GM19468 (cell line): Measurements from ENCODE around the gene SOS1.
"Not testable (repeated sequence)": the region's sequence is repeated elsewhere in the genome, so short reads cannot be mapped to it uniquely, and the experiment has no call there.

ENCODE experiments used
- ATAC-seq: cut with Tn5 transposase; IDR thresholded peaks from one replicate; pipeline ENCODE4 v1.9.1; 2021; ENCODE audit warnings: mild to moderate bottlenecking, moderate library complexity, moderate number of reproducible peaks; ENCODE audit not compliant: unreplicated experiment; ENCODE audit errors: extremely low read depth

SOS1 gene

GRCh38 chr2:39120771-39121522, at the start of gene SOS1:
TSS of gene SOS1 (minus strand) at chr2:39121051. CDS start at chr2:39120422, 629 bp downstream.
- peak; percentile 47 for ATAC-seq

GRCh38 chr2:39164089-39164488, 43.2 kb upstream of the SOS1 start:
- ATAC-seq, result no peak

- ATAC-seq, result no peak
Measured at GRCh38 chr2:39160982-39161381, 40.1 kb upstream of the SOS1 start.

GRCh38 chr2:39159283-39159682, 38.4 kb upstream of the SOS1 start:
- no peak for ATAC-seq

- no peak for ATAC-seq
Measured at GRCh38 chr2:39158351-39158750, 37.5 kb upstream of the SOS1 start.

GRCh38 chr2:39156846-39157245, 36.0 kb upstream of the SOS1 start:
- no peak for ATAC-seq

- ATAC-seq, result no peak
Measured at GRCh38 chr2:39156107-39156506, 35.3 kb upstream of the SOS1 start.

GRCh38 chr2:39155573-39155972, 34.7 kb upstream of the SOS1 start:
- not testable (repeated sequence) for ATAC-seq

- ATAC-seq, result no peak
Measured at GRCh38 chr2:39154944-39155343, 34.1 kb upstream of the SOS1 start.

- no peak for ATAC-seq
Measured at GRCh38 chr2:39153312-39153711, 32.5 kb upstream of the SOS1 start.

GRCh38 chr2:39152504-39152903, 31.7 kb upstream of the SOS1 start:
- ATAC-seq, result no peak

GRCh38 chr2:39150890-39151497, 30.1 kb upstream of the SOS1 start:
- no peak for ATAC-seq

- ATAC-seq, result no peak
Measured at GRCh38 chr2:39150102-39150562, 29.3 kb upstream of the SOS1 start.

GRCh38 chr2:39146630-39147029, 25.8 kb upstream of the SOS1 start:
- no peak for ATAC-seq

GRCh38 chr2:39145906-39146421, 25.1 kb upstream of the SOS1 start:
- no peak for ATAC-seq

GRCh38 chr2:39144416-39144815, 23.6 kb upstream of the SOS1 start:
- no peak for ATAC-seq

- ATAC-seq, result no peak
Measured at GRCh38 chr2:39142904-39143605, 22.2 kb upstream of the SOS1 start.

GRCh38 chr2:39141334-39142271, 20.8 kb upstream of the SOS1 start:
- peak; percentile 34 for ATAC-seq

GRCh38 chr2:39140948-39141333, 20.1 kb upstream of the SOS1 start:
- not testable (repeated sequence) for ATAC-seq

- no peak for ATAC-seq
Measured at GRCh38 chr2:39140322-39140847, 19.5 kb upstream of the SOS1 start.
